Measurements from ENCODE around the gene CR1L.

The CR1L gene

DNA sequence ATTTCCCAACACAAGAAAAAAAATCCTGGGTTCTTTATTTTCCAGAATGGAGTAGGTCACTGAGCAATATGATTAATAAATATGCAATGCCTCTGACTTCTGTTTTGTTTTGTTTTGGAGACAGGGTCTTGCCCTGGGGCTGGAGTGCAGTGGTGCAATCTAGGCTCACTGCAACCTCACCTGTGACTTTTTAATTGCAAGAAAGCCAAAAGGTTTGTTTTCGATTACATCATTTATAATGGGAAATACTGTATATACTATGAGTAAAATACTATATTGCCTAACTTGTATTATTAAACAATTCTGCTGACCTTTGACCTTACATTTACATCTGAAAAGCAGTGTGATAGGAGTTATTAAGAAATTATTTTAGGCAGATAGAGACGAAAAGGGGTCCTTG, 95.3 kb downstream of the CR1L start:
- Mint-ChIP-seq H3K27ac (no peak overlapping the region), H3K4me3 (no peak overlapping the region), H3K9me3 (peaks cover 33% of the 10 kb centered on the region), H3K27me3 (ENCODE audit: low read depth, poor library complexity) (no peaks in the 10 kb centered on the region), H3K36me3 (ENCODE audit: low read depth) (peaks cover 10% of the 10 kb centered on the region), H3K4me1 (peaks cover 19% of the 10 kb centered on the region)
- TF ChIP-seq, protein P1, sequence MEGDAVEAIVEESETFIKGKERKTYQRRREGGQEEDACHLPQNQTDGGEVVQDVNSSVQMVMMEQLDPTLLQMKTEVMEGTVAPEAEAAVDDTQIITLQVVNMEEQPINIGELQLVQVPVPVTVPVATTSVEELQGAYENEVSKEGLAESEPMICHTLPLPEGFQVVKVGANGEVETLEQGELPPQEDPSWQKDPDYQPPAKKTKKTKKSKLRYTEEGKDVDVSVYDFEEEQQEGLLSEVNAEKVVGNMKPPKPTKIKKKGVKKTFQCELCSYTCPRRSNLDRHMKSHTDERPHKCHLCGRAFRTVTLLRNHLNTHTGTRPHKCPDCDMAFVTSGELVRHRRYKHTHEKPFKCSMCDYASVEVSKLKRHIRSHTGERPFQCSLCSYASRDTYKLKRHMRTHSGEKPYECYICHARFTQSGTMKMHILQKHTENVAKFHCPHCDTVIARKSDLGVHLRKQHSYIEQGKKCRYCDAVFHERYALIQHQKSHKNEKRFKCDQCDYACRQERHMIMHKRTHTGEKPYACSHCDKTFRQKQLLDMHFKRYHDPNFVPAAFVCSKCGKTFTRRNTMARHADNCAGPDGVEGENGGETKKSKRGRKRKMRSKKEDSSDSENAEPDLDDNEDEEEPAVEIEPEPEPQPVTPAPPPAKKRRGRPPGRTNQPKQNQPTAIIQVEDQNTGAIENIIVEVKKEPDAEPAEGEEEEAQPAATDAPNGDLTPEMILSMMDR (IDR thresholded peaks at IDR 0.05) = no peak
- no peak for DNase-seq

DNA sequence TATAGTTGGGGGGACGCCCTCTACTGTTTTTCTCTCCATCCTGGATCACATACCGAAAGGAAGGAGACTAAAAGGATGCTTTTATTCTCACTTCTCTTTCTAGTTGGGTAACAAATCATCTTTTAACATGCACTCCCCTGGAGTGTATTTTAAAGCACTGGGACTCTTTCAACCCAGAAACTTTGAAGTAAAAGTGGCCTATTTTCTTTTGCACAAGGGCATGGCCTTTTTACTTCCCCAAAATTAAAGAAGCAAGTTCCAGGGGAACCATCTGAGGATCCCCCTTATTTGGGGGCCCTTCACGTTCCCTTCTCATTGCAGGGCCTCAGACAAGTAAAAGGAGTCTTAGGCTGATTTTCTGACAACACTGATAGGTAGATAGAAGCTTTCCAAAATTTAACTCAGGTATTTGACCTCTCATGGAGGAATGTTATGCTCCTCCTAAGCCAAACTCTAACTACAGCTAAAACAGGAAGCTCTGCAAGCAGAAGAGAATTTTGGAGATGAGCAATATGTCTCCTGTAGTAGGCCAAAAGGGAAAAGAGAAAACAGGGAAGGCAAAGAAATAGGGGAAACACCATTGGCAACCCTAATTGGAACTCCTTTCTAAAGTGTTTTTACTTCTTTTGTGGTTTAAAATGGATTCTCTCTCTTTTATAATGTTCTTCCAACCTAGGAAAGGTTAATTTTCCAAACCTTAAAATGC, 98.1 kb downstream of the CR1L start:
- TF ChIP-seq, protein P1 (IDR thresholded peaks at IDR 0.05) = no peak
- H3K4me3 Mint-ChIP-seq = no peak overlapping the region
- H3K27ac Mint-ChIP-seq = no peak overlapping the region
- no peak for DNase-seq
- H3K9me3 Mint-ChIP-seq = peaks cover 21% of the 10 kb centered on the region
- peaks cover 4% of the 10 kb centered on the region for H3K27me3 Mint-ChIP-seq (ENCODE audit: low read depth, poor library complexity)
- H3K36me3 Mint-ChIP-seq (ENCODE audit: low read depth) = peaks cover 6% of the 10 kb centered on the region
- H3K4me1 Mint-ChIP-seq = peaks cover 12% of the 10 kb centered on the region

DNA sequence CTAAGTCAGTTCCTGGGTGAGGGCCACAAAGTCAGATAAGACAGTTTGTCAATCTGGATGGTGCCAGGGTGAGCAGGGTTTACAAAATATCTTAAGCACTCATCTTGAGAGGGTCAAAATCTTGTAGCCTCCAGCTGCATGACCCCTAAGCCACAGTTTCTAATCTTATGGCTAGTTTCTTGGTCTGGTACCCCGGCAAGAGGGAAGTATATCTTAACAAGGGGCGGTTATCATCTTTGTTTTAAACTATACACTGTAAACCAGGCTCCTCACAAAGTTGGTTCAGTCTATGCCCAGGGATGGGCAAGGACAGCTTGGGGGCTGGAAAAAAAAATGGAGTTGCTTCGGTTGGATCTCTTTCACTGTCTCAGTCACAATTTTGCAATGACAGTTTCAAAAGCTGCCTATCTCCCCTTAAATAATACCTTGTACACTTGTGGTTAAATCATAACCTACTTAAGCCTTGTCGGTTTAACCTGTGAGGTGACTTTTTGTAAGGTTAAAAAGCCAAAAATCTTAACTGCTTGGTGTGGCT, 99.1 kb downstream of the CR1L start:
- Mint-ChIP-seq H3K9me3 (peaks cover 17% of the 10 kb centered on the region), H3K27ac (no peak overlapping the region), H3K27me3 (ENCODE audit: low read depth, poor library complexity) (peaks cover 7% of the 10 kb centered on the region), H3K4me3 (no peak overlapping the region), H3K36me3 (ENCODE audit: low read depth) (peaks cover 6% of the 10 kb centered on the region), H3K4me1 (peaks cover 5% of the 10 kb centered on the region)
- TF ChIP-seq, protein P1 (IDR thresholded peaks at IDR 0.05) = no peak
- no peak for DNase-seq

DNA sequence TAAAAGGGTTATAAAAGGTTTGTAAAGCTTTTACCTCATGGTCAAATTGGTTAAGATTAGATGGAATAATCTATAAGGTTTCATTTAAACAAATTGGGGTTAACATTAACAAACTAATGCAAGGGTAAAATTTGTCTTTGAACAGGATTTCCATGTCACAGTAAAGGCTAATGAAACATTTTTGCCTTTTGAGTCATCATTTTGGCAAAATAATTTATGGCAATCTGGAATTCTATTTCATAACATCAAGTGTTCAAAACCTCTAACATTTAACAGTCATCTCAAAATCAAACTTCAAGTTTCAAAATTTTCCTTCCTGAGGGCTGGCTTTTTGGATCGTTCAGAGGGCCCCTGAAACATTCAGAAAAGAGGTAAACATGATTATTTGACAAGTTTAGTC, 100.4 kb downstream of the CR1L start:
- Mint-ChIP-seq H3K4me3 (no peak overlapping the region), H3K27me3 (ENCODE audit: low read depth, poor library complexity) (peaks cover 9% of the 10 kb centered on the region), H3K27ac (no peak overlapping the region), H3K4me1 (peaks cover 14% of the 10 kb centered on the region), H3K9me3 (peaks cover 17% of the 10 kb centered on the region), H3K36me3 (ENCODE audit: low read depth) (peaks cover 6% of the 10 kb centered on the region)
- no peak for DNase-seq
- TF ChIP-seq, protein P1 (IDR thresholded peaks at IDR 0.05) = no peak

DNA sequence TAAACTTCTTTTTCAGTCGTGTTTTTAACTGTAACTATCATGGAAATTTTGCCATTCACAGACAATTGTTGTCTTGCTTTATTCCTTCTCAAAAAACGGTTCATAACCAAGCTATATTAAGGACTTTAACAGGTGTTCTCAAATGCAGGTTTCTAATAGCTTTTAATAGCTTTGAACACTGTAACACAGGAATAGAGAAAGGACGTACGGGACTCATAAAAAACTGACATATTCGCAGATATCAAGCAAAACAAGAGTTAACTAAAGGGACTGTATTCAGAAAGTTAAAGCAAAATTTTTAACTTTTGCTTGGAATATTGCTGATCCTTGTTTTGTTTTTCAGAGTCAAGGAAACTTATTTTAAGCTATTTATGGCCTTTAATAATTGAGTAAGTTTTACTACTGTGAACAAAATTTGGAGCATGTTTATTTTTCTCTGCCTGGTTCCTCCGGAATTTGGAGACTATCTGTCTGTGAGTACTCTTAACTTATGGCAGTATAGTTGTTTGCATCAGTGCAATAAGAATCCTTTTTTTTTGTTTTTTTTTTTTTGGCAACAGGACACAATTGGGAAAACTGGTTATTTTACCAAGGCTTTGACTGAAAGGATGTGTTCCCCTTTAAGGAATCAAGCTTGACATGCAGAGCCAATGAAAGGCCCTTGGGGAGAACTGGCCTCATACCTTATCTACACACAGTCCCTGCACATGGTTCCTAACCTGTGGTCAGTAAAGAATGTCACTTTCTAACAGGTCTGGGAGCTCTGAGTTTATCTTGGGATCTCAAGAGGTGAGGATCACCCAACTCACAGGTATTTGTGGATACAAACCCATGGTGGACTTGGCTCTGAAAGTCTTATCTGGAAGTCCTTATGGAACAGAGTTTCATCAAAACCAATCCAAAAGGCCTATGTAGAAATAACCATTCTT, 101.2 kb downstream of the CR1L start:
- TF ChIP-seq, protein P1 (IDR thresholded peaks at IDR 0.05) = no peak
- no peak for DNase-seq
- Mint-ChIP-seq H3K27ac (no peak overlapping the region), H3K27me3 (ENCODE audit: low read depth, poor library complexity) (peaks cover 9% of the 10 kb centered on the region), H3K36me3 (ENCODE audit: low read depth) (peaks cover 6% of the 10 kb centered on the region), H3K4me3 (no peak overlapping the region), H3K9me3 (peaks cover 13% of the 10 kb centered on the region), H3K4me1 (peaks cover 19% of the 10 kb centered on the region)
